HL-60 (cell line): ENCODE data around the gene ANKRD60.

ENCODE experiments used
- DNase-seq, 2 experiments: peaks; one replicate each; pipeline ENCODE4 v3.0.0-alpha.2; 2010 to 2020; ENCODE audit warnings: low read depth in 1 of 2, low spot score in 1 of 2
- H3K27ac ChIP-seq: fragments of 250-450 bp; sonication (Bioruptor Pico); replicated peaks from 2 replicates; pipeline ENCODE4 v1.5.1; 2020; ENCODE audit warnings: mild to moderate bottlenecking, moderate library complexity
- H3K27me3 ChIP-seq: fragments of 250-450 bp; sonication (Bioruptor Pico); 2 replicates; pipeline ENCODE4 v1.5.1; 2021; ENCODE audit warnings: mild to moderate bottlenecking, moderate library complexity; ENCODE audit not compliant: insufficient read depth, poor library complexity, severe bottlenecking
- H3K4me3 ChIP-seq: replicated peaks from 2 replicates; pipeline ENCODE4 v1.5.1; 2011; ENCODE audit warnings: mild to moderate bottlenecking, control low read depth, low read length; ENCODE audit not compliant: insufficient read depth
- CTCF ChIP-seq: IDR thresholded peaks from one replicate; pipeline ENCODE4 v1.5.1; 2011; ENCODE audit warnings: low read length, control low read depth, inconsistent platforms; ENCODE audit not compliant: insufficient read depth
- GABPA ChIP-seq: IDR thresholded peaks from 2 replicates; pipeline ENCODE4 v1.6.1; 2012; ENCODE audit warnings: low read depth
- POLR2AphosphoS5 ChIP-seq: IDR thresholded peaks from 2 replicates; pipeline ENCODE4 v1.6.1; 2012; ENCODE audit warnings: low read depth
- REST ChIP-seq: IDR thresholded peaks from 2 replicates; pipeline ENCODE4 v1.6.1; 2012; ENCODE audit warnings: low read depth; ENCODE audit not compliant: insufficient replicate concordance
- SPI1 ChIP-seq: IDR thresholded peaks from 2 replicates; pipeline ENCODE4 v1.6.1; 2012; ENCODE audit warnings: low read depth, mild to moderate bottlenecking, borderline replicate concordance

ANKRD60 gene

GRCh38 chr20:58168843-58169242, 59.6 kb downstream of the ANKRD60 start:
- no peak for DNase-seq
- no peak overlapping the region for H3K4me3 ChIP-seq
- H3K27ac ChIP-seq: no peak overlapping the region
- no peaks in the 10 kb centered on the region for H3K27me3 ChIP-seq
- TF ChIP-seq POLR2AphosphoS5 (no peak), CTCF (no peak), GABPA (no peak), REST (no peak), SPI1 (no peak)

GRCh38 chr20:58167759-58168158, 60.7 kb downstream of the ANKRD60 start:
- Histone ChIP-seq H3K4me3 (no peak overlapping the region), H3K27ac (no peak overlapping the region), H3K27me3 (no peaks in the 10 kb centered on the region)
- no peak for TF ChIP-seq POLR2AphosphoS5
- DNase-seq: no peak
